Measurements from ENCODE around the gene DYNLT5.

DNA sequence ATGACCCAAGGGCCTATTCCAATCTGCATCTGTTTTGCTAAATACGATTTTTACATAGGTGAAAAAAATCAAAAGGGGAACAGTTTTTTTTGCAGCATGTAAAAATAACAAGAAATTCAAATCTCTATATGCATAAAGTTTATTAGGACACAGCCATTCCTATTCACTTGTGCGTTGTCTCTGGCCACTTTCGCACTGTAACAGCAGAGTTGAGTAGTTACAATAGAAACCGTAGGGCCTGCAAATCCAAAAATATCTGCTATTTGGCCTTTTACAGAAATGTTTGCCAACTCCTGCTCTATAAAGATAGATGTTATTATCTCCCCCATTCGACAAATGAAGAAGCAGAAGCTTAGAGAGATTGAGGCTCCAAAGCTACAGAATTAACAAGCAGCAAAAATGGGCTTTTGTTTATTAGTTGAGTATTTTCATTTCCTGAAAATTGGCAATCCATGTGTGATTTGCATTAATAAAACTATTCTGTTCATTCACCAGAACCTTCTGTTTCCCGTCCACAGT is 5.5 kb downstream of the DYNLT5 start:
- TF ChIP-seq, protein P1, sequence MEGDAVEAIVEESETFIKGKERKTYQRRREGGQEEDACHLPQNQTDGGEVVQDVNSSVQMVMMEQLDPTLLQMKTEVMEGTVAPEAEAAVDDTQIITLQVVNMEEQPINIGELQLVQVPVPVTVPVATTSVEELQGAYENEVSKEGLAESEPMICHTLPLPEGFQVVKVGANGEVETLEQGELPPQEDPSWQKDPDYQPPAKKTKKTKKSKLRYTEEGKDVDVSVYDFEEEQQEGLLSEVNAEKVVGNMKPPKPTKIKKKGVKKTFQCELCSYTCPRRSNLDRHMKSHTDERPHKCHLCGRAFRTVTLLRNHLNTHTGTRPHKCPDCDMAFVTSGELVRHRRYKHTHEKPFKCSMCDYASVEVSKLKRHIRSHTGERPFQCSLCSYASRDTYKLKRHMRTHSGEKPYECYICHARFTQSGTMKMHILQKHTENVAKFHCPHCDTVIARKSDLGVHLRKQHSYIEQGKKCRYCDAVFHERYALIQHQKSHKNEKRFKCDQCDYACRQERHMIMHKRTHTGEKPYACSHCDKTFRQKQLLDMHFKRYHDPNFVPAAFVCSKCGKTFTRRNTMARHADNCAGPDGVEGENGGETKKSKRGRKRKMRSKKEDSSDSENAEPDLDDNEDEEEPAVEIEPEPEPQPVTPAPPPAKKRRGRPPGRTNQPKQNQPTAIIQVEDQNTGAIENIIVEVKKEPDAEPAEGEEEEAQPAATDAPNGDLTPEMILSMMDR (optimal IDR thresholded peaks at IDR 0.05 in 1 of 3, IDR thresholded peaks at IDR 0.05 in 1 of 3, conservative IDR thresholded peaks at IDR 0.05 in 1 of 3; ENCODE audit: extremely low read depth in 1 of 3, insufficient read depth in 2 of 3, low read length in 3 of 3): no peak
- no peak for TF ChIP-seq EZH2 (IDR thresholded peaks at IDR 0.05; ENCODE audit: low read length)

All from keratinocyte (primary cell).